Activated B cell treated with CpG ODN at 0.5 μM for 24 hours (primary cell): ENCODE measurements around the gene SPTBN4. TPM values are rescaled to one million over a fixed set of nuclear protein-coding genes. Genes with fewer than 3 reads are reported as not detected.
"Not testable (repeated sequence)": the region's sequence is repeated elsewhere in the genome, so short reads cannot be mapped to it uniquely, and the experiment has no call there.

Experiments
- ATAC-seq: fragments of 200-7000 bp; cut with Tn5 transposase; one replicate; pipeline ENCODE4 v1.10.0; 2021; ENCODE audit warnings: low read depth, mild to moderate bottlenecking, moderate library complexity
- CTCF ChIA-PET: fragments of 350-600 bp; sonication (Branson Sonifier 250); formaldehyde crosslinking; loops from one replicate; lab custom pipeline; 2021; ENCODE audit warnings: antibody characterized with exemption; lab: Charles Lee
- POLR2A ChIA-PET: fragments of 350-600 bp; sonication (Branson Sonifier 250); formaldehyde crosslinking; loops from one replicate; lab custom pipeline; 2021; ENCODE audit warnings: antibody characterized with exemption; lab: Charles Lee
- DNase-seq: peaks from one replicate; pipeline ENCODE4 v3.0.0; 2022
- H3K27ac Mint-ChIP-seq: one replicate; pipeline ENCODE4 v1.8.0; 2020; ENCODE audit warnings: mixed read lengths
- H3K27me3 Mint-ChIP-seq: one replicate; pipeline ENCODE4 v1.8.0; 2021; ENCODE audit warnings: mixed read lengths
- H3K36me3 Mint-ChIP-seq: one replicate; pipeline ENCODE4 v1.8.0; 2021; ENCODE audit warnings: low read depth, mixed read lengths
- H3K4me1 Mint-ChIP-seq: one replicate; pipeline ENCODE4 v1.8.0; 2021; ENCODE audit warnings: mixed read lengths
- H3K4me3 Mint-ChIP-seq: one replicate; pipeline ENCODE4 v1.8.0; 2020; ENCODE audit warnings: mild to moderate bottlenecking, mixed read lengths
- H3K9me3 Mint-ChIP-seq: one replicate; pipeline ENCODE4 v1.8.0; 2020; ENCODE audit warnings: mixed read lengths
- CTCF ChIP-seq: fragments of 200-600 bp; IDR thresholded peaks from one replicate; pipeline ENCODE4 v1.8.0; 2022; ENCODE audit warnings: antibody characterized with exemption, mild to moderate bottlenecking
- intact Hi-C: fragments of 100-400 bp; cut with micrococcal nuclease; formaldehyde crosslinking; loops from one replicate; pipeline ENCODE4 v1.15.1; 2024
- total RNA-seq: library from RNA; stranded (reverse); gene quantifications from 2 replicates; pipeline ENCODE4 v1.2.3, GENCODE V29; 2022

SPTBN4 gene
- total RNA-seq, 1 donor from 2014 or later: 0.20 TPM

- no peak for DNase-seq
- H3K4me1 Mint-ChIP-seq: no peaks in the 10 kb centered on the region
- ChIA-PET POLR2A (no interaction called here), CTCF (interaction anchor here (1.1 kb wide), 1 partner anchor 96 kb away, joined by 3 read pairs; no protein-coding TSS in a partner anchor)
- peaks cover 11% of the 10 kb centered on the region for H3K27me3 Mint-ChIP-seq
- H3K36me3 Mint-ChIP-seq: no peaks in the 10 kb centered on the region
- no peak for ATAC-seq
- H3K4me3 Mint-ChIP-seq: no peak overlapping the region
- no peak overlapping the region for H3K27ac Mint-ChIP-seq
- intact Hi-C loops: no loop called here
- no peak for TF ChIP-seq CTCF
- H3K9me3 Mint-ChIP-seq: no peaks in the 10 kb centered on the region
These were observed 72.3 kb downstream of the SPTBN4 start for GRCh38 chr19:40539070-40539469.

GRCh38 chr19:40542202-40542859 is 75.5 kb downstream of the SPTBN4 start:
- intact Hi-C loops: loop anchor here (5.0 kb wide), 1 partner anchor 600 kb away; no protein-coding TSS in a partner anchor
- ChIA-PET POLR2A (interaction anchor here (0.5 kb wide), 1 partner anchor 247 kb away, joined by 3 read pairs; no protein-coding TSS in a partner anchor), CTCF (interaction anchor here (0.7 to 2.0 kb wide), 3 partner anchors 10 to 92 kb away, joined by 3 to 20 read pairs (median 3); no protein-coding TSS in a partner anchor)
- DNase-seq (no peak), ATAC-seq (no peak)
- H3K27me3 Mint-ChIP-seq: peaks cover 7% of the 10 kb centered on the region
- H3K27ac Mint-ChIP-seq: no peak overlapping the region
- H3K4me3 Mint-ChIP-seq: no peak overlapping the region
- no peak for TF ChIP-seq CTCF
- no peaks in the 10 kb centered on the region for H3K36me3 Mint-ChIP-seq
- H3K4me1 Mint-ChIP-seq: no peaks in the 10 kb centered on the region
- peaks cover 2% of the 10 kb centered on the region for H3K9me3 Mint-ChIP-seq

GRCh38 chr19:40543029-40543597 is 76.3 kb downstream of the SPTBN4 start:
- H3K27me3 Mint-ChIP-seq: peaks cover 11% of the 10 kb centered on the region
- intact Hi-C loops: loop anchor here (5.0 kb wide), 1 partner anchor 599 kb away; no protein-coding TSS in a partner anchor
- ATAC-seq (no peak), DNase-seq (no peak)
- H3K4me3 Mint-ChIP-seq: no peak overlapping the region
- no peak for TF ChIP-seq CTCF
- POLR2A ChIA-PET: no interaction called here
- no peak overlapping the region for H3K27ac Mint-ChIP-seq
- CTCF ChIA-PET: interaction anchor here (0.7 to 0.9 kb wide), 2 partner anchors 11 to 19 kb away, joined by 3 read pairs; no protein-coding TSS in a partner anchor
- H3K9me3 Mint-ChIP-seq: peaks cover 2% of the 10 kb centered on the region
- no peaks in the 10 kb centered on the region for H3K36me3 Mint-ChIP-seq
- no peaks in the 10 kb centered on the region for H3K4me1 Mint-ChIP-seq

GRCh38 chr19:40546153-40546841 is 79.5 kb downstream of the SPTBN4 start:
- H3K27me3 Mint-ChIP-seq: peaks cover 25% of the 10 kb centered on the region
- H3K4me3 Mint-ChIP-seq, ATAC-seq, H3K9me3 Mint-ChIP-seq, H3K4me1 Mint-ChIP-seq, CTCF ChIA-PET, H3K36me3 Mint-ChIP-seq, DNase-seq, intact Hi-C loops, H3K27ac Mint-ChIP-seq: not testable (repeated sequence)
- POLR2A ChIA-PET: interaction anchor here (0.6 to 0.7 kb wide), 2 partner anchors 13 to 1286 kb away, joined by 3 to 6 read pairs; no protein-coding TSS in a partner anchor

- POLR2A ChIA-PET, H3K27ac Mint-ChIP-seq, ATAC-seq, H3K4me1 Mint-ChIP-seq, intact Hi-C loops, H3K4me3 Mint-ChIP-seq, H3K9me3 Mint-ChIP-seq, DNase-seq, H3K36me3 Mint-ChIP-seq: not testable (repeated sequence)
- H3K27me3 Mint-ChIP-seq: peaks cover 24% of the 10 kb centered on the region
- CTCF ChIA-PET: interaction anchor here (0.9 to 2.4 kb wide), 2 partner anchors 52 to 242 kb away, joined by 3 to 19 read pairs; no protein-coding TSS in a partner anchor
These were observed 80.4 kb downstream of the SPTBN4 start for GRCh38 chr19:40547190-40547589.
